ENCODE data around the gene TCEA2.

The TCEA2 gene

DNA sequence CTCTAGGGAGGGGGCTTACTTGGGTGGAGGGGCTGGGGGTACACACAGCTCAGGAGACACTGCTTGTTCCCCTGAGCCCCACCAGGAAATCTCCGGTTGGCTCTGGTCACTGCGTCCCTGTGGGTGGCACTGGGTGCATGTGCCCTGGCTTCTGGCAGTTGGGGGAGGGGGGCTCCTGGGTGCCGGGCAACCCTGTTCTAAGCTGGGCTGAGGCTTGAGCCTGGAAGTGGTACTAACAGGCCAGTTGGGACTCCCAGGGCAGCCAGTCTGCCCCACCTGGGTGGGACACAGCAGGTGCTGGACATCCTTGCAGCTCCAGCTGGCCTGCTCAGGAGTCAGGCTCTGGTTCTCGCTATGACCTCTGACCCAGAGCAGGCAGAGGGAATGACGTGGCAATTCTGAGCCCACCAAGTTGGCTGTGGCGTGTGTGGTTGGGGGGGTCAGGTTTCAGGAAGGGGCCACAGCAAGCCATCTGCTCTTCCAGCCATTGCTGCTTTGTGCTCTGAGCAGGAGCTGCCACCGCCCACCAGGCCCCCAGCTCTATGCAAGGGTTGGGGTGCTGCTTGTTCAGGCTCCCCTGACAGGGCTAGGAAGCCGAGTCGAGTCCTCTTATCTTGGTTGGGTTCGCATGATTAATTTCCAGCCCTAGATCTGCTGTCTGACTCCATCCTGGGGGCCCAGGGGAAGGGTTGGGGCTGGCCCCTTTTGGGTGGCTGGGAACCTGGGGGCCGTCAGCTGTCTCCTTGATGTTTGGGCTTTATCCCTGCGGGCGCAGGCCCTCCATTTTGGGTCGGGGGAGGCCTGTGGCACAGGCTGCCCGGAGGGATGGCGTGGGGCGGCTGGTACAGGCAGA, 26.4 kb upstream of the TCEA2 start:
- Histone ChIP-seq H3K79me2 (ENCODE audit: insufficient read depth, low read depth) (no peaks in the 10 kb centered on the region), H3K4me2 (no peak overlapping the region), H3K27ac (no peak overlapping the region), H3K9ac (no peak overlapping the region), H4K20me1 (ENCODE audit: insufficient read depth) (no peaks in the 10 kb centered on the region), H3K4me3 (IDR thresholded peaks at IDR 0.05; ENCODE audit: insufficient read depth, low read depth, low read length) (no peak overlapping the region), H3K4me1 (ENCODE audit: low read depth, poor library complexity, severe bottlenecking) (peaks cover 21% of the 10 kb centered on the region), H3K36me3 (ENCODE audit: insufficient read depth) (no peaks in the 10 kb centered on the region), H3K27me3 (ENCODE audit: insufficient read depth, low read depth) (peaks cover 41% of the 10 kb centered on the region), H2AFZ (ENCODE audit: low read depth) (no peak overlapping the region)
- TF ChIP-seq, protein P1, sequence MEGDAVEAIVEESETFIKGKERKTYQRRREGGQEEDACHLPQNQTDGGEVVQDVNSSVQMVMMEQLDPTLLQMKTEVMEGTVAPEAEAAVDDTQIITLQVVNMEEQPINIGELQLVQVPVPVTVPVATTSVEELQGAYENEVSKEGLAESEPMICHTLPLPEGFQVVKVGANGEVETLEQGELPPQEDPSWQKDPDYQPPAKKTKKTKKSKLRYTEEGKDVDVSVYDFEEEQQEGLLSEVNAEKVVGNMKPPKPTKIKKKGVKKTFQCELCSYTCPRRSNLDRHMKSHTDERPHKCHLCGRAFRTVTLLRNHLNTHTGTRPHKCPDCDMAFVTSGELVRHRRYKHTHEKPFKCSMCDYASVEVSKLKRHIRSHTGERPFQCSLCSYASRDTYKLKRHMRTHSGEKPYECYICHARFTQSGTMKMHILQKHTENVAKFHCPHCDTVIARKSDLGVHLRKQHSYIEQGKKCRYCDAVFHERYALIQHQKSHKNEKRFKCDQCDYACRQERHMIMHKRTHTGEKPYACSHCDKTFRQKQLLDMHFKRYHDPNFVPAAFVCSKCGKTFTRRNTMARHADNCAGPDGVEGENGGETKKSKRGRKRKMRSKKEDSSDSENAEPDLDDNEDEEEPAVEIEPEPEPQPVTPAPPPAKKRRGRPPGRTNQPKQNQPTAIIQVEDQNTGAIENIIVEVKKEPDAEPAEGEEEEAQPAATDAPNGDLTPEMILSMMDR (conservative IDR thresholded peaks at IDR 0.05; ENCODE audit: low read depth, low read length), result no peak

DNA sequence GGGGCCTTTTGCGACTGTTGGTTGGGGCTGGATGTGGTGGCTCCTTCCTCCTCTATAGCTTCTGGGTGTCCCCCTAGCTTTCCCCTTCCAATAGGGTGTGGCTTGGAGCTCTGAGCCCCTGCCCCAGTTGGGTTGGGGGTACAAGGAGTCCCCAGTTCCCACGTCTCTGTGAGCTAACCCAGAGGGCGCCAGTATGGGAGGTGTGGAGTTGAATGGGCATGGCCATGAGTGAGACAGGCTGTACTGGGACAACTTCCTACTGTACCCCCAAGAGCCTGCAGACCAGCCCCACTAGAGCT, 25.9 kb upstream of the TCEA2 start:
- H3K79me2 ChIP-seq (ENCODE audit: insufficient read depth, low read depth), result no peaks in the 10 kb centered on the region
- no peak overlapping the region for H2AFZ ChIP-seq (ENCODE audit: low read depth)
- H3K4me3 ChIP-seq (IDR thresholded peaks at IDR 0.05; ENCODE audit: insufficient read depth, low read depth, low read length), result no peak overlapping the region
- peaks cover 23% of the 10 kb centered on the region for H3K4me1 ChIP-seq (ENCODE audit: low read depth, poor library complexity, severe bottlenecking)
- TF ChIP-seq, protein P1 (conservative IDR thresholded peaks at IDR 0.05; ENCODE audit: low read depth, low read length), result no peak
- peak overlapping the region; percentile 92; the same call in 1 of the 2 replicates for H3K4me2 ChIP-seq
- H3K9ac ChIP-seq, result no peak overlapping the region
- H3K36me3 ChIP-seq (ENCODE audit: insufficient read depth), result no peaks in the 10 kb centered on the region
- peaks cover 47% of the 10 kb centered on the region for H3K27me3 ChIP-seq (ENCODE audit: insufficient read depth, low read depth)
- no peaks in the 10 kb centered on the region for H4K20me1 ChIP-seq (ENCODE audit: insufficient read depth)
- H3K27ac ChIP-seq, result no peak overlapping the region

DNA sequence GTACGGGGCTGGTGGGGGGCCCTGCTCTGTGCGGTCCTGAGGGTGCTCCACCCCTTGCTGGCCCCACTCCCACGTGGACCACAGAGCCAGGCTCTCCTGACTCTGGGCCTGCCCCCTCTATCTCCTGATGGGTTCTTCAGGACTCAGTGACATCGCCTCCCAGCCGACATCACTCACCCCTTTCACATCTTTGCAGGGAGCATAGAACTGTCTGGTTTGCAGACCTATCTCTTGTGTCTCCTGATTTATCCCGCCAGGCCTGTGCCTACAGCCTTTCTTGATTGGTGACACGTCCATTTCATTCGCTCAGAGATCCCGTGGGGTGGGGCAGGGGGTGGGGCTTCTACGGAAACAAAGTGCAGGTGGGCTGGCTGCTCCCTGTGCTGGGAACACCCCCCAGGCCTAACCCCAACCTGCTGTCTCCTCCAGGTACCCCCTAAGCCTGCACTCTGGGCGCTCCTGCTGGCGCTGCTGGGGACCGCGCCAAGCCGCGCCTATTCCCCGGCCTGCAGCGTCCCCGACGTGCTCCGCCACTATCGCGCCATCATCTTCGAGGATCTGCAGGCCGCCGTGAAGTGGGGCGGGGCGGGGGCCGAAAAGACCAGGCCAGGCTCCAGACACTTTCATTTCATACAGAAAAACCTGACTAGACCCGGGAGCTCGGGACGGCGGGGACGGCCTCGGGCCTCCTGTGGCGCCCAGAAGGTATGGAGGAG, 25.3 kb upstream of the TCEA2 start:
- H3K4me1 ChIP-seq (ENCODE audit: low read depth, poor library complexity, severe bottlenecking), result peaks cover 24% of the 10 kb centered on the region
- H3K79me2 ChIP-seq (ENCODE audit: insufficient read depth, low read depth), result no peaks in the 10 kb centered on the region
- TF ChIP-seq, protein P1 (conservative IDR thresholded peaks at IDR 0.05; ENCODE audit: low read depth, low read length), result no peak
- no peaks in the 10 kb centered on the region for H4K20me1 ChIP-seq (ENCODE audit: insufficient read depth)
- H3K27me3 ChIP-seq (ENCODE audit: insufficient read depth, low read depth), result peaks cover 51% of the 10 kb centered on the region
- H3K4me3 ChIP-seq (IDR thresholded peaks at IDR 0.05; ENCODE audit: insufficient read depth, low read depth, low read length), result no peak overlapping the region
- peak overlapping the region; percentile 92 for H3K4me2 ChIP-seq
- H3K9ac ChIP-seq, result no peak overlapping the region
- no peaks in the 10 kb centered on the region for H3K36me3 ChIP-seq (ENCODE audit: insufficient read depth)
- no peak overlapping the region for H2AFZ ChIP-seq (ENCODE audit: low read depth)
- H3K27ac ChIP-seq, result no peak overlapping the region

DNA sequence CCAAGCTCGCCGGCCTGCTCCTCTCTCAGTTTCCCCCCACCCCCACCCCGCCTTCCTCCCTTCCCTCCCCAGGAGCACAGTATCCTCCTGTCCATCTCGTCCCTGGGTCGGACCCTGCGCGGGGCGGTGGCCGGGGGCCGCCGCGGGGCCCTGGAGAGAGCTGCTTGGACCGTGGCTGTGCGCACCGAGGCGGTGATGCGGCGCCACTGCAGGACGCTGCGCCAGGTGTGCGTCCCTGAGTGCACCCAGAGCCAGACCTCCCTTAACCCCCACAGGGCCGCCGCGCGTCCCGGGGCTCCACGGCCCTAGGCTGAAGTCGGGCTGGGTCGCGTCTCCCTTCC, 24.8 kb upstream of the TCEA2 start:
- H3K4me3 ChIP-seq (IDR thresholded peaks at IDR 0.05; ENCODE audit: insufficient read depth, low read depth, low read length), result no peak overlapping the region
- H2AFZ ChIP-seq (ENCODE audit: low read depth), result peak overlapping the region; percentile 98
- H3K36me3 ChIP-seq (ENCODE audit: insufficient read depth), result no peaks in the 10 kb centered on the region
- no peak overlapping the region; the same call in 1 of the 2 replicates for H3K9ac ChIP-seq
- H3K79me2 ChIP-seq (ENCODE audit: insufficient read depth, low read depth), result no peaks in the 10 kb centered on the region
- H3K4me1 ChIP-seq (ENCODE audit: low read depth, poor library complexity, severe bottlenecking), result peaks cover 24% of the 10 kb centered on the region
- no peaks in the 10 kb centered on the region for H4K20me1 ChIP-seq (ENCODE audit: insufficient read depth)
- H3K27me3 ChIP-seq (ENCODE audit: insufficient read depth, low read depth), result peaks cover 53% of the 10 kb centered on the region
- no peak overlapping the region for H3K27ac ChIP-seq
- TF ChIP-seq, protein P1 (conservative IDR thresholded peaks at IDR 0.05; ENCODE audit: low read depth, low read length), result no peak
- peak overlapping the region; percentile 92 for H3K4me2 ChIP-seq
